Lower leg skin (tissue), 3 donors: ENCODE data around the gene CEACAM21.

ENCODE experiments used
- CTCF ChIP-seq, 3 donors: fragments of 450-650 bp; IDR thresholded peaks; one replicate each; pipeline ENCODE4 v1.5.1; 2016; ENCODE audit warnings: antibody characterized with exemption in 3 of 3, mild to moderate bottlenecking in 3 of 3, moderate library complexity in 2 of 3
- POLR2A ChIP-seq, 2 donors: fragments of 450-650 bp; IDR thresholded peaks; one replicate each; pipeline ENCODE4 v1.6.1; 2016 to 2017; ENCODE audit warnings: antibody characterized with exemption in 2 of 2, mild to moderate bottlenecking in 1 of 2, moderate library complexity in 1 of 2

GRCh38 chr19:41584260-41584810, 8.4 kb downstream of the CEACAM21 start:
- TF ChIP-seq CTCF (IDR thresholded peaks at IDR 0.05): no peak
- no peak for TF ChIP-seq POLR2A (IDR thresholded peaks at IDR 0.05)
